Stimulated activated CD4-positive, alpha-beta T cell treated with anti-CD3 and anti-CD28 coated beads, Interleukin-4, amount 100 ng/mL, for 24 hours (primary cell): ENCODE data around the gene RNASEL.

Source experiments
- DNase-seq: peaks from one replicate; pipeline ENCODE4 v3.0.0-alpha.2; 2020

Gene RNASEL

GRCh38 chr1:182620924-182621585, 32.0 kb upstream of the RNASEL start:
- DNase-seq, result no peak

GRCh38 chr1:182617734-182618351, 28.8 kb upstream of the RNASEL start:
- DNase-seq, result no peak

- DNase-seq, result no peak
These were observed 28.0 kb upstream of the RNASEL start for GRCh38 chr1:182617014-182617429.

GRCh38 chr1:182616130-182617013, 27.3 kb upstream of the RNASEL start:
- DNase-seq, result peak; percentile 82

GRCh38 chr1:182615468-182616129, 26.5 kb upstream of the RNASEL start:
- DNase-seq, result peak; percentile 41

GRCh38 chr1:182614796-182615454, 25.9 kb upstream of the RNASEL start:
- peak; percentile 58 for DNase-seq

- no peak for DNase-seq
These were observed 22.7 kb upstream of the RNASEL start for GRCh38 chr1:182611787-182612186.

GRCh38 chr1:182611326-182611725, 22.3 kb upstream of the RNASEL start:
- DNase-seq, result no peak

- no peak for DNase-seq
These were observed 21.6 kb upstream of the RNASEL start for GRCh38 chr1:182610606-182611194.

- no peak for DNase-seq
These were observed 20.0 kb upstream of the RNASEL start for GRCh38 chr1:182608845-182609610.

GRCh38 chr1:182608236-182608635, 19.2 kb upstream of the RNASEL start:
- DNase-seq, result no peak

GRCh38 chr1:182607566-182607965, 18.5 kb upstream of the RNASEL start:
- no peak for DNase-seq

GRCh38 chr1:182604175-182605164, 15.4 kb upstream of the RNASEL start, which contains the start of gene RGS16:
RGS16 (minus strand) TSS chr1:182604389; CDS start chr1:182604259, 130 bp downstream.
- peak; percentile 96 for DNase-seq

GRCh38 chr1:182603646-182604174, 14.7 kb upstream of the RNASEL start:
- DNase-seq, result no peak

- peak; percentile 24 for DNase-seq
These were observed 14.0 kb upstream of the RNASEL start for GRCh38 chr1:182602935-182603645.

GRCh38 chr1:182601913-182602312, 12.9 kb upstream of the RNASEL start:
- no peak for DNase-seq

- peak; percentile 80 for DNase-seq
These were observed 12.3 kb upstream of the RNASEL start for GRCh38 chr1:182601416-182601786.

- no peak for DNase-seq
These were observed 11.8 kb upstream of the RNASEL start for GRCh38 chr1:182600745-182601415.
